ENCODE data around the gene GABRB2. TPM values are rescaled to one million over a fixed set of nuclear protein-coding genes. Genes with fewer than 3 reads are reported as not detected.

Gene GABRB2
- total RNA-seq, 1 experiment from 2014 or later = not detected

DNA sequence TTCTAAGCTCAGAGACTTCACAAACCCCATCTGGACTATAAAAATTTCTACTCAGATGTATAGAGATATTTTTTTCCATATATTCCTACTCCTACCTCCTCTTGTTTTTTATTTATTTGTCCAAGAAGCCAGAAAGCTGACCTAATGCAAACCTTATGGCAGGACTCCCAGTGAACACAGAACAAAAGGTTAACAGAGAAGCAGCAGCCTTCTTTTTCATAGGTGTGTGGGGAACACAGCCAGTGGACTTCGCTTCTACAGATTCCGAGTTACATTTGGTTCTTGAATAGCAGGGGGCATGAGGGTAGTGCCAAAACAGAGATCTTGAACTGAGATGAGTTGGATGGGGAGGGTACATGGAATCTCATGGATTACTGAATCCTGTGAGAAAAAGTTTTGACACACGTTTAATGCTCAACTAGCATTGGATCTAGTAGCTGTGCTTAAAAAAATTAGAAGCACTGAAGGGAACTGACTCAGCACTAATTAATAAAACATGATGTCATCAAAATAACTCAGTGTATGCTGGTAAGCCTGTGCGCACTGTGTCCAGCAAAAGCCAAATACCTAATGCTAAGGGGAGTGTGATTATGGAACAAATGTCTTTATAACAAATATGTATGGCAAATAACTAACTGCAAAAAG is 240.1 kb downstream of the GABRB2 start:
- no peak for DNase-seq
- CTCF ChIA-PET = interaction anchor here (0.6 kb wide), 1 partner anchor 526 kb away, joined by 3 read pairs; no protein-coding TSS in a partner anchor
- BruUV-seq (replicated peaks) = no TSS peak
- Mint-ChIP-seq H3K9me3 (ENCODE audit: low read depth, unreplicated experiment) (peaks cover 12% of the 10 kb centered on the region), H3K4me1 (ENCODE audit: low read depth, unreplicated experiment) (no peaks in the 10 kb centered on the region), H3K36me3 (ENCODE audit: insufficient read depth, unreplicated experiment) (no peaks in the 10 kb centered on the region), H3K4me3 (ENCODE audit: low read depth, unreplicated experiment) (no peak overlapping the region), H3K27ac (ENCODE audit: unreplicated experiment) (no peak overlapping the region), H3K27me3 (ENCODE audit: unreplicated experiment) (no peaks in the 10 kb centered on the region)
- intact Hi-C loops (cut with micrococcal nuclease; ENCODE audit: unreplicated experiment) = no loop called here
- TF ChIP-seq, protein P1, sequence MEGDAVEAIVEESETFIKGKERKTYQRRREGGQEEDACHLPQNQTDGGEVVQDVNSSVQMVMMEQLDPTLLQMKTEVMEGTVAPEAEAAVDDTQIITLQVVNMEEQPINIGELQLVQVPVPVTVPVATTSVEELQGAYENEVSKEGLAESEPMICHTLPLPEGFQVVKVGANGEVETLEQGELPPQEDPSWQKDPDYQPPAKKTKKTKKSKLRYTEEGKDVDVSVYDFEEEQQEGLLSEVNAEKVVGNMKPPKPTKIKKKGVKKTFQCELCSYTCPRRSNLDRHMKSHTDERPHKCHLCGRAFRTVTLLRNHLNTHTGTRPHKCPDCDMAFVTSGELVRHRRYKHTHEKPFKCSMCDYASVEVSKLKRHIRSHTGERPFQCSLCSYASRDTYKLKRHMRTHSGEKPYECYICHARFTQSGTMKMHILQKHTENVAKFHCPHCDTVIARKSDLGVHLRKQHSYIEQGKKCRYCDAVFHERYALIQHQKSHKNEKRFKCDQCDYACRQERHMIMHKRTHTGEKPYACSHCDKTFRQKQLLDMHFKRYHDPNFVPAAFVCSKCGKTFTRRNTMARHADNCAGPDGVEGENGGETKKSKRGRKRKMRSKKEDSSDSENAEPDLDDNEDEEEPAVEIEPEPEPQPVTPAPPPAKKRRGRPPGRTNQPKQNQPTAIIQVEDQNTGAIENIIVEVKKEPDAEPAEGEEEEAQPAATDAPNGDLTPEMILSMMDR (IDR thresholded peaks at IDR 0.05; ENCODE audit: unreplicated experiment) = no peak

DNA sequence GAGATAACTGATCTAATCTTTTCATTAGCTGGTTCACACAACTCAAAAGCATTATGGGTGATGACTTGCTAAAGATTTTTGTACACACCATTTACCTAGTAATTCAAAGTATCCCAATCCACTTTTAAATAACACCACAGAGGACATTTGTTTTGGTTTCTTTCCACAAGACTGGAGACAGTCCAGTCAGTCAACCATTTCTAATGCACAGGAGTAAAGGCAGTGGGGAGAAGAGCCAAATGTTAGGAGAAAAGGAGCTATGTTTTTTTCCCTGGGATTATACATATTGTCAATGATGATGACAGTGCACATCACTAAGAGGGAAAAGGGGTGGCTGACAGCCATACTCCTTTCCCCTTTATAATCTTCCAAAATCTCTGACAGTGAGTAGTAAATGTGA is 240.9 kb downstream of the GABRB2 start:
- H3K27me3 Mint-ChIP-seq (ENCODE audit: unreplicated experiment) = no peaks in the 10 kb centered on the region
- no peaks in the 10 kb centered on the region for H3K36me3 Mint-ChIP-seq (ENCODE audit: insufficient read depth, unreplicated experiment)
- intact Hi-C loops (cut with micrococcal nuclease; ENCODE audit: unreplicated experiment) = no loop called here
- no peak for DNase-seq
- H3K4me3 Mint-ChIP-seq (ENCODE audit: low read depth, unreplicated experiment) = no peak overlapping the region
- TF ChIP-seq, protein P1 (IDR thresholded peaks at IDR 0.05; ENCODE audit: unreplicated experiment) = no peak
- H3K27ac Mint-ChIP-seq (ENCODE audit: unreplicated experiment) = no peak overlapping the region
- H3K9me3 Mint-ChIP-seq (ENCODE audit: low read depth, unreplicated experiment) = peaks cover 10% of the 10 kb centered on the region
- H3K4me1 Mint-ChIP-seq (ENCODE audit: low read depth, unreplicated experiment) = no peaks in the 10 kb centered on the region
- no TSS peak for BruUV-seq (replicated peaks)
- CTCF ChIA-PET = no interaction called here

DNA sequence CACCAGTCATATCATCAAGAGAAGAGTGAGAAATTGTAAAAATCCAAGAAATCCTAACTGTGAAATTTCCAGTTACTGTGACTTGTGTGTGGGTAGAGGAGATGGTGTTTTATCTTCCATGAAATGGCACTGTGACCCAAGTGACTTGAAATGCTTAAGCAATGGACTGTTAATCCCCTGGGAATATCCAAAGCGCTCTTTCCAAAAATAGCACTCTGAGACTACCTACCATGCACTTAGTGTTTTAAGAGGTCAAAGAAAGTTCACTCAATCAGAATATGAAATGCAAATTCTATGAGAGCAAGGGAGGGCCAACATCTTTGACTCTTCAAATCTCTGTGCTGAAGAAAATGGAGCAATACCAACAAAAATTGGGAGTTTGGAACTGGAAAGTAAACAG is 244.0 kb downstream of the GABRB2 start:
- intact Hi-C loops (cut with micrococcal nuclease; ENCODE audit: unreplicated experiment) = no loop called here
- TF ChIP-seq, protein P1 (IDR thresholded peaks at IDR 0.05; ENCODE audit: unreplicated experiment) = no peak
- DNase-seq = no peak
- Mint-ChIP-seq H3K27me3 (ENCODE audit: unreplicated experiment) (no peaks in the 10 kb centered on the region), H3K4me1 (ENCODE audit: low read depth, unreplicated experiment) (no peaks in the 10 kb centered on the region), H3K9me3 (ENCODE audit: low read depth, unreplicated experiment) (peaks cover 12% of the 10 kb centered on the region), H3K36me3 (ENCODE audit: insufficient read depth, unreplicated experiment) (no peaks in the 10 kb centered on the region), H3K4me3 (ENCODE audit: low read depth, unreplicated experiment) (no peak overlapping the region), H3K27ac (ENCODE audit: unreplicated experiment) (no peak overlapping the region)
- BruUV-seq (replicated peaks) = no TSS peak
- CTCF ChIA-PET = no interaction called here

DNA sequence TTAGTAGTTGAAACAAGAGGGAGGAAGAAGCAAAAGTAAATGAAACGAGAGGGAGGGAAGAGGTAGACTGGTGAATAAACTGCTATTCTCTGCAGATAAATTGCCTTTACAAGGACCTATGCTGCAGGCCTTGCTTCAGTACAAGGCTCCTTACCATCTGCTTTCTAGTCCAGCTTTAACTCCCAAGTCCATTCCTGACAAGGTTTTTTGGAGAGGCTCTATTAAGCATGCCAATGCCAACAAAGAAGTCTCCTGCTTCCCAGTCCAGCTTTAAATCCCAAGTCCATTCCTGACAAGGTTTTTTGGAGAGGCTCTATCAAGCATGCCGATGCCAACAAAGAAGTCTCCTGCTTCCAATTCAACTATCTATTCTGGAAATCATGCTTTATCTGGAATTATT is 244.9 kb downstream of the GABRB2 start:
- H3K27ac Mint-ChIP-seq (ENCODE audit: unreplicated experiment) = no peak overlapping the region
- no TSS peak for BruUV-seq (replicated peaks)
- CTCF ChIA-PET = no interaction called here
- H3K27me3 Mint-ChIP-seq (ENCODE audit: unreplicated experiment) = no peaks in the 10 kb centered on the region
- intact Hi-C loops (cut with micrococcal nuclease; ENCODE audit: unreplicated experiment) = no loop called here
- no peak overlapping the region for H3K4me3 Mint-ChIP-seq (ENCODE audit: low read depth, unreplicated experiment)
- H3K36me3 Mint-ChIP-seq (ENCODE audit: insufficient read depth, unreplicated experiment) = no peaks in the 10 kb centered on the region
- peaks cover 12% of the 10 kb centered on the region for H3K9me3 Mint-ChIP-seq (ENCODE audit: low read depth, unreplicated experiment)
- H3K4me1 Mint-ChIP-seq (ENCODE audit: low read depth, unreplicated experiment) = no peaks in the 10 kb centered on the region
- TF ChIP-seq, protein P1 (IDR thresholded peaks at IDR 0.05; ENCODE audit: unreplicated experiment) = no peak
- DNase-seq = no peak

All from Calu3 (cell line).